ENCODE results near the gene GSDMA. TPM values are rescaled to one million over a fixed set of nuclear protein-coding genes. Genes with fewer than 3 reads are reported as not detected.
"Not testable (repeated sequence)": the region's sequence is repeated elsewhere in the genome, so short reads cannot be mapped to it uniquely, and the experiment has no call there.

Gene GSDMA
- total RNA-seq, 1 donor: 0.94 TPM

- Histone ChIP-seq H3K4me1 (ENCODE audit: insufficient read depth, low read length) (no peaks in the 10 kb centered on the region), H3K27me3 (ENCODE audit: insufficient read depth, low read length) (no peaks in the 10 kb centered on the region), H3K9me3 (ENCODE audit: low read depth, low read length) (no peaks in the 10 kb centered on the region), H3K4me3 (ENCODE audit: low read length) (no peak overlapping the region)
Measured at GRCh38 chr17:39988206-39988810, 25.5 kb downstream of the GSDMA start.

GRCh38 chr17:39994448-39994847 is 31.6 kb downstream of the GSDMA start:
- no peaks in the 10 kb centered on the region for H3K4me1 ChIP-seq (ENCODE audit: insufficient read depth, low read length)
- no peaks in the 10 kb centered on the region for H3K27me3 ChIP-seq (ENCODE audit: insufficient read depth, low read length)
- no peak overlapping the region for H3K4me3 ChIP-seq (ENCODE audit: low read length)
- H3K9me3 ChIP-seq (ENCODE audit: low read depth, low read length): no peaks in the 10 kb centered on the region

- Histone ChIP-seq H3K9me3 (ENCODE audit: low read depth, low read length) (no peaks in the 10 kb centered on the region), H3K4me1 (ENCODE audit: insufficient read depth, low read length) (no peaks in the 10 kb centered on the region), H3K4me3 (ENCODE audit: low read length) (no peak overlapping the region), H3K27me3 (ENCODE audit: insufficient read depth, low read length) (no peaks in the 10 kb centered on the region)
Measured at GRCh38 chr17:39995438-39995837, 32.6 kb downstream of the GSDMA start.

- no peaks in the 10 kb centered on the region for H3K9me3 ChIP-seq (ENCODE audit: low read depth, low read length)
- no peaks in the 10 kb centered on the region for H3K27me3 ChIP-seq (ENCODE audit: insufficient read depth, low read length)
- no peak overlapping the region for H3K4me3 ChIP-seq (ENCODE audit: low read length)
- no peaks in the 10 kb centered on the region for H3K4me1 ChIP-seq (ENCODE audit: insufficient read depth, low read length)
Measured at GRCh38 chr17:39996162-39996561, 33.4 kb downstream of the GSDMA start.

GRCh38 chr17:39996800-39997199 is 34.0 kb downstream of the GSDMA start:
- Histone ChIP-seq H3K4me1 (ENCODE audit: insufficient read depth, low read length) (no peaks in the 10 kb centered on the region), H3K27me3 (ENCODE audit: insufficient read depth, low read length) (no peaks in the 10 kb centered on the region), H3K9me3 (ENCODE audit: low read depth, low read length) (no peaks in the 10 kb centered on the region), H3K4me3 (ENCODE audit: low read length) (no peak overlapping the region)

GRCh38 chr17:39997543-39997942 is 34.7 kb downstream of the GSDMA start:
- Histone ChIP-seq H3K27me3 (ENCODE audit: insufficient read depth, low read length) (no peaks in the 10 kb centered on the region), H3K4me3 (ENCODE audit: low read length) (no peak overlapping the region), H3K4me1 (ENCODE audit: insufficient read depth, low read length) (no peaks in the 10 kb centered on the region), H3K9me3 (ENCODE audit: low read depth, low read length) (no peaks in the 10 kb centered on the region)

GRCh38 chr17:39999067-39999466 is 36.3 kb downstream of the GSDMA start:
- Histone ChIP-seq H3K27me3 (ENCODE audit: insufficient read depth, low read length) (no peaks in the 10 kb centered on the region), H3K4me3 (ENCODE audit: low read length) (no peak overlapping the region), H3K9me3 (ENCODE audit: low read depth, low read length) (no peaks in the 10 kb centered on the region), H3K4me1 (ENCODE audit: insufficient read depth, low read length) (no peaks in the 10 kb centered on the region)

- no peaks in the 10 kb centered on the region for H3K27me3 ChIP-seq (ENCODE audit: insufficient read depth, low read length)
- H3K4me1 ChIP-seq (ENCODE audit: insufficient read depth, low read length): no peaks in the 10 kb centered on the region
- H3K9me3 ChIP-seq (ENCODE audit: low read depth, low read length): no peaks in the 10 kb centered on the region
- no peak overlapping the region for H3K4me3 ChIP-seq (ENCODE audit: low read length)
Measured at GRCh38 chr17:40000161-40000560, 37.4 kb downstream of the GSDMA start.

- not testable (repeated sequence) for H3K4me1 ChIP-seq (ENCODE audit: insufficient read depth, low read length); H3K27me3 ChIP-seq (ENCODE audit: insufficient read depth, low read length); H3K9me3 ChIP-seq (ENCODE audit: low read depth, low read length); H3K4me3 ChIP-seq (ENCODE audit: low read length)
Measured at GRCh38 chr17:40001335-40001734, 38.5 kb downstream of the GSDMA start.

- no peaks in the 10 kb centered on the region for H3K9me3 ChIP-seq (ENCODE audit: low read depth, low read length)
- no peaks in the 10 kb centered on the region for H3K27me3 ChIP-seq (ENCODE audit: insufficient read depth, low read length)
- no peak overlapping the region for H3K4me3 ChIP-seq (ENCODE audit: low read length)
- no peaks in the 10 kb centered on the region for H3K4me1 ChIP-seq (ENCODE audit: insufficient read depth, low read length)
Measured at GRCh38 chr17:40004072-40004471, 41.3 kb downstream of the GSDMA start.

- no peaks in the 10 kb centered on the region for H3K9me3 ChIP-seq (ENCODE audit: low read depth, low read length)
- H3K4me3 ChIP-seq (ENCODE audit: low read length): no peak overlapping the region
- no peaks in the 10 kb centered on the region for H3K27me3 ChIP-seq (ENCODE audit: insufficient read depth, low read length)
- H3K4me1 ChIP-seq (ENCODE audit: insufficient read depth, low read length): no peaks in the 10 kb centered on the region
Measured at GRCh38 chr17:40004712-40005111, 41.9 kb downstream of the GSDMA start.

GRCh38 chr17:40005520-40005919 is 42.7 kb downstream of the GSDMA start:
- Histone ChIP-seq H3K27me3 (ENCODE audit: insufficient read depth, low read length) (no peaks in the 10 kb centered on the region), H3K4me1 (ENCODE audit: insufficient read depth, low read length) (peaks cover 5% of the 10 kb centered on the region), H3K9me3 (ENCODE audit: low read depth, low read length) (no peaks in the 10 kb centered on the region), H3K4me3 (ENCODE audit: low read length) (no peak overlapping the region)

- not testable (repeated sequence) for H3K9me3 ChIP-seq (ENCODE audit: low read depth, low read length); H3K4me3 ChIP-seq (ENCODE audit: low read length); H3K27me3 ChIP-seq (ENCODE audit: insufficient read depth, low read length)
- H3K4me1 ChIP-seq (ENCODE audit: insufficient read depth, low read length): peaks cover 10% of the 10 kb centered on the region
Measured at GRCh38 chr17:40010946-40011500, 48.2 kb downstream of the GSDMA start.

GRCh38 chr17:40012017-40012647 is 49.3 kb downstream of the GSDMA start:
- H3K4me1 ChIP-seq (ENCODE audit: insufficient read depth, low read length): peaks cover 10% of the 10 kb centered on the region
- H3K27me3 ChIP-seq (ENCODE audit: insufficient read depth, low read length); H3K4me3 ChIP-seq (ENCODE audit: low read length); H3K9me3 ChIP-seq (ENCODE audit: low read depth, low read length): not testable (repeated sequence)

- Histone ChIP-seq H3K27me3 (ENCODE audit: insufficient read depth, low read length) (no peaks in the 10 kb centered on the region), H3K9me3 (ENCODE audit: low read depth, low read length) (no peaks in the 10 kb centered on the region), H3K4me3 (ENCODE audit: low read length) (no peak overlapping the region), H3K4me1 (ENCODE audit: insufficient read depth, low read length) (peaks cover 10% of the 10 kb centered on the region)
Measured at GRCh38 chr17:40014375-40014980, 51.7 kb downstream of the GSDMA start.

All from mononuclear cell (primary cell).